Activated CD8-positive, alpha-beta memory T cell treated with anti-CD3 and anti-CD28 coated beads for 36 hours (primary cell): ENCODE data around the gene ST14. TPM values are rescaled to one million over a fixed set of nuclear protein-coding genes. Genes with fewer than 3 reads are reported as not detected.

Experiments
- CTCF ChIA-PET: fragments of 350-600 bp; sonication (Branson Sonifier 250); formaldehyde crosslinking; loops from one replicate; lab custom pipeline; 2021; ENCODE audit warnings: antibody characterized with exemption; lab: Charles Lee
- POLR2A ChIA-PET: fragments of 350-600 bp; sonication (Branson Sonifier 250); formaldehyde crosslinking; loops from one replicate; lab custom pipeline; 2021; ENCODE audit warnings: antibody characterized with exemption; lab: Charles Lee
- total RNA-seq, 2 experiments: library from RNA; stranded (reverse); gene quantifications; one replicate each; pipeline ENCODE4 v1.2.3, GENCODE V29; 2021

The ST14 gene
- total RNA-seq, 2 experiments from 2014 or later, result 0.06 TPM; not detected in 1

DNA sequence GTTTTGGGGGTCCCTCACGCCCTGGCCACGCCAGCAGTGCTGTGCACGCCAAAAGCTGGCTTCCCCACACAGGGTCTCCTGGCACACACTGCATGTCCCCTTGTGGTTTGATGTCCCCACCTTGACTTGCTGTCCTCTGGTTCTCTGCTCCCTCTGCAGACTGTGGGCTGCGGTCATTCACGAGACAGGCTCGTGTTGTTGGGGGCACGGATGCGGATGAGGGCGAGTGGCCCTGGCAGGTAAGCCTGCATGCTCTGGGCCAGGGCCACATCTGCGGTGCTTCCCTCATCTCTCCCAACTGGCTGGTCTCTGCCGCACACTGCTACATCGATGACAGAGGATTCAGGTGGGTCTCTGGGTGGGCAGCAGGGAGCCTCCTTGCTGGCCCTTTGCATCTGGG lies 40.2 kb downstream of the ST14 start:
- CTCF ChIA-PET, result no interaction called here
- POLR2A ChIA-PET, result no interaction called here

GRCh38 chr11:130201026-130201425 lies 41.4 kb downstream of the ST14 start:
- ChIA-PET POLR2A (no interaction called here), CTCF (no interaction called here)

- CTCF ChIA-PET, result no interaction called here
- POLR2A ChIA-PET, result no interaction called here
Observed at GRCh38 chr11:130202009-130202817, 42.6 kb downstream of the ST14 start.

- ChIA-PET CTCF (no interaction called here), POLR2A (no interaction called here)
Observed at GRCh38 chr11:130202818-130203689, 43.5 kb downstream of the ST14 start.

GRCh38 chr11:130203766-130204702 lies 44.5 kb downstream of the ST14 start:
- POLR2A ChIA-PET, result no interaction called here
- CTCF ChIA-PET, result no interaction called here

GRCh38 chr11:130204703-130205095 lies 45.1 kb downstream of the ST14 start:
- CTCF ChIA-PET, result no interaction called here
- POLR2A ChIA-PET, result no interaction called here

- ChIA-PET CTCF (no interaction called here), POLR2A (no interaction called here)
Observed at GRCh38 chr11:130206141-130206540, 46.6 kb downstream of the ST14 start.

- CTCF ChIA-PET, result no interaction called here
- POLR2A ChIA-PET, result no interaction called here
Observed at GRCh38 chr11:130208241-130209127, 48.9 kb downstream of the ST14 start.

GRCh38 chr11:130209128-130209932 lies 49.7 kb downstream of the ST14 start:
- ChIA-PET POLR2A (no interaction called here), CTCF (no interaction called here)

DNA sequence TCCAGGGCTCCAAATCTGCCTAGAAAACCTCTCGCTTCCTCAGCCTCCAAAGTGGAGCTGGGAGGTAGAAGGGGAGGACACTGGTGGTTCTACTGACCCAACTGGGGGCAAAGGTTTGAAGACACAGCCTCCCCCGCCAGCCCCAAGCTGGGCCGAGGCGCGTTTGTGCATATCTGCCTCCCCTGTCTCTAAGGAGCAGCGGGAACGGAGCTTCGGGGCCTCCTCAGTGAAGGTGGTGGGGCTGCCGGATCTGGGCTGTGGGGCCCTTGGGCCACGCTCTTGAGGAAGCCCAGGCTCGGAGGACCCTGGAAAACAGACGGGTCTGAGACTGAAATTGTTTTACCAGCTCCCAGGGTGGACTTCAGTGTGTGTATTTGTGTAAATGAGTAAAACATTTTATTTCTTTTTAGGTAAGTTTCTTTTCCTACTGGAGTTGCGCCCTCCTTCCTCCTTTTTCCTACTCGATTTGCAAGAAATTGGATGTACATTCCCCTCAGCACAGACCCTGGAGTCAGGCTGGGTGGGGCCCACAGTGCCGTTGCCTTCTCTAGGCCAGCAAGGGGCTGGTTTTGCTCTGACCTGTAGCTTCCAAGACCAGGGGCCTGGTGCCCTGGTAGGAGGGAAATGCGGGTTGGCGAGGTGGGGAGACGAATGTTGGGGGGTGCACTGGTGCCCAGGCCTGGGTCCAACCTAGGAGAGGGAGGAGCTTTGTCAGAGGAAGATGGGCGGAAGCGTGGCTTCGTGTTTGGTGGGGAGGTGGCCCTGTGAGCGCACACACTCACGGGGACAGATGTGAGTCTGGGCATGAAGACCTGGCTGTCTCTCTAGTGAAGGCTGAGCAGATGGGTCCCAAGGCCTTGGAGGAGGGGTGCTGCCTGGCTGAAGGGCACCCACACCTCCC lies 50.6 kb downstream of the ST14 start:
- POLR2A ChIA-PET, result no interaction called here
- CTCF ChIA-PET, result no interaction called here

- POLR2A ChIA-PET, result no interaction called here
- CTCF ChIA-PET, result no interaction called here
Observed at GRCh38 chr11:130211144-130211543, 51.6 kb downstream of the ST14 start.

DNA sequence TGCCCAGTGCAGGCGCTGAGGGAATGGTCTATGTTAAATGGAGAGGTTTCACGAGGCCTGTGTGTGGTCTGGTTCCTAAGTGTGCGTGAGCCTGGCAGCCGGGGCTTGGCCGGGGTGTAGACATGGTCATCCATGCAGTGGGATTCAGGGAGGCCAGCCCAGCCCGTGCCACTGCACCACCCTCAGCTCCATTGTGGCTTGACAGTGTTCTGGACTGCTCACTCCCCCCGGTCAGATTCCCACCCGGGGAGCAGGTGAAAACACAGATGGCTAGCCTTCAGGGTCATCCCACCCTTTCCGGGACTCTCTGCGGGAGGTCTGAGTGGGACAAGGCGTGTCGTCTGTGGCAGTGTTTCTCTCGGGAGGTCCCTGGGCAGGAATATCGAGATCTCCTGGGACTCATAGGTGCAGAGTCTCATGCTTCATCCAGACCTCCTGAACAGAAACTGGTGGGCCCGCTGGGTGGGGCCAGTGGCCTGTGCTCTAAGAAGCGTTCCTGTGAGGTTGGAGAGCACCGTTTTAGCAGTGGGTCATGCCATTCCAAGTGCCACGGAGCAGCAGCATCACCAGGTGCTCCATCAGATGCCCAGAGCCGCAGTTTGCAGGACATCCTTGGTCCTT lies 52.3 kb downstream of the ST14 start:
- ChIA-PET POLR2A (no interaction called here), CTCF (interaction anchor here (1.1 to 1.6 kb wide), 4 partner anchors 79 to 223 kb away, joined by 3 to 9 read pairs (median 4); no protein-coding TSS in a partner anchor)

DNA sequence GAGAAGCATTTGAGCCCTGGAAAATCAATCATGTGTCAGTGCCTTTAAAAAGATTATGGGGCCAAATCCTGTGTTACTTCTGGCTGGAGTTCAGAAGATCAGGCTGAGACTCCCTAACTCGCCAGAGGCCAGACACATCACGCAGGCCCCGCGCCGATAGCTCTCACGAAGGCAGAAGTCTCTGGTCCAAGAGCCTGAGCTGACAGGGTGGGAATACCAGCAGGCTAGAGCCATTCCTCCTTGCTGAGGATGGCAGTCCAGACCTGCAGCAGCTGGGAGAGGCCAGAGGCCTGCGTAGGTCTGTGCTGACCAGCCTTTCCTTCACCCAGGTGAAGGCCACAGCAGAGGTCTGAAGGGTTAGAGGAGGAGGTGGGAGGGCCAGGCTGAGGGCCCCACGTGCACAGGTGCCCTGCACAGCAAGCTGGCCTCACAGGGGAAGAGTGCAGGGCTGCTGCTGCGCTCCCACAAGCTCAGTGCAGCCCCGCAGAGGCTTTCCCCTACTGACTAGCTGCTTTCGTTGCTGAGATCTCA lies 52.9 kb downstream of the ST14 start:
- ChIA-PET CTCF (interaction anchor here (0.7 to 1.6 kb wide), 10 partner anchors 10 to 650 kb away, joined by 3 to 13 read pairs (median 3); no protein-coding TSS in a partner anchor), POLR2A (no interaction called here)

GRCh38 chr11:130213143-130213978 lies 53.8 kb downstream of the ST14 start:
- ChIA-PET POLR2A (no interaction called here), CTCF (interaction anchor here (0.7 to 1.6 kb wide), 10 partner anchors 9 to 649 kb away, joined by 3 to 13 read pairs (median 3); no protein-coding TSS in a partner anchor)

GRCh38 chr11:130213979-130214281 lies 54.3 kb downstream of the ST14 start:
- CTCF ChIA-PET, result no interaction called here
- POLR2A ChIA-PET, result no interaction called here
